Gastrocnemius medialis (tissue), 4 donors: Measurements from ENCODE around the gene ITIH2. TPM values are rescaled to one million over a fixed set of nuclear protein-coding genes. Genes with fewer than 3 reads are reported as not detected.
"Not testable (repeated sequence)": the region's sequence is repeated elsewhere in the genome, so short reads cannot be mapped to it uniquely, and the experiment has no call there.

Source experiments
- ATAC-seq, 2 donors: fragments of 150-250 bp; one replicate each; pipeline ENCODE4 v1.9.1; 2016
- DNase-seq, 2 donors: peaks; one replicate each; pipeline ENCODE4 v3.0.0-alpha.2; 2019
- H3K27ac ChIP-seq, 4 donors: fragments of 200-600 bp; sonication (generic); 1 replicate in 1 of 4; 2 replicates in 3 of 4; pipeline ENCODE4 v1.5.1; 2016 to 2018; ENCODE audit warnings: mild to moderate bottlenecking in 2 of 4, moderate library complexity in 1 of 4
- H3K27me3 ChIP-seq, 3 donors: fragments of 200-600 bp; sonication (generic) in 2 of 3; 1 replicate in 1 of 3; 2 replicates in 2 of 3; pipeline versions ENCODE4 v1.5.1 to v1.6.0; 2016 to 2019; ENCODE audit warnings: mild to moderate bottlenecking in 1 of 3, moderate library complexity in 1 of 3
- H3K36me3 ChIP-seq, 2 donors: fragments of 200-600 bp; sonication (generic) in 1 of 2; one replicate each; pipeline ENCODE4 v1.5.1; 2017 to 2018
- H3K4me1 ChIP-seq, 2 donors: fragments of 200-600 bp; sonication (generic) in 1 of 2; one replicate each; pipeline ENCODE4 v1.5.1; 2016 to 2017; ENCODE audit warnings: mild to moderate bottlenecking in 2 of 2
- H3K4me3 ChIP-seq, 4 donors: fragments of 200-600 bp; sonication (generic) in 3 of 4; 1 replicate in 1 of 4; 2 replicates in 3 of 4; pipeline ENCODE4 v1.5.1; 2016 to 2019; ENCODE audit warnings: mild to moderate bottlenecking in 2 of 4
- H3K9me3 ChIP-seq, 3 donors: fragments of 200-600 bp; sonication (generic) in 2 of 3; 1 replicate in 1 of 3; 2 replicates in 2 of 3; pipeline ENCODE4 v1.5.1; 2016 to 2019
- CTCF ChIP-seq, 5 experiments: fragments of 450-650 bp in 3 of 5; fragments of 200-600 bp in 2 of 5; sonication (generic) in 2 of 5; IDR thresholded peaks in 4 of 5; conservative IDR thresholded peaks in 1 of 5; 1 replicate in 4 of 5; 2 replicates in 1 of 5; pipeline ENCODE4 v1.5.1; 2016 to 2019; ENCODE audit warnings: antibody characterized with exemption in 5 of 5, mild to moderate bottlenecking in 3 of 5, moderate library complexity in 3 of 5
- POLR2A ChIP-seq, 2 donors: fragments of 450-650 bp; IDR thresholded peaks; one replicate each; pipeline ENCODE4 v1.6.1; 2017; ENCODE audit warnings: antibody characterized with exemption in 2 of 2, mild to moderate bottlenecking in 2 of 2, moderate library complexity in 2 of 2
- in situ Hi-C, 4 donors: fragments of 200-750 bp; cut with MboI; loops; one replicate each; pipeline versions ENCODE4 v1.15.0 to v1.8.0; 2017; ENCODE audit warnings: low sequenced_read_pairs in 4 of 4
- intact Hi-C: fragments of 100-400 bp; cut with DNase I; formaldehyde crosslinking; loops from one replicate; pipeline ENCODE4 v1.15.1; 2023; ENCODE audit warnings: low total_unique reads
- total RNA-seq, 4 donors: library from RNA; depleted of rRNA; stranded (reverse); fragments of >200 nt; gene quantifications; one replicate each; pipeline versions ENCODE4 v1.1.0 to v1.2.3, GENCODE V29; 2016

Gene ITIH2
- total RNA-seq, 4 donors from 2014 or later = 0.55 to 1.4 TPM; not detected in 2

DNA sequence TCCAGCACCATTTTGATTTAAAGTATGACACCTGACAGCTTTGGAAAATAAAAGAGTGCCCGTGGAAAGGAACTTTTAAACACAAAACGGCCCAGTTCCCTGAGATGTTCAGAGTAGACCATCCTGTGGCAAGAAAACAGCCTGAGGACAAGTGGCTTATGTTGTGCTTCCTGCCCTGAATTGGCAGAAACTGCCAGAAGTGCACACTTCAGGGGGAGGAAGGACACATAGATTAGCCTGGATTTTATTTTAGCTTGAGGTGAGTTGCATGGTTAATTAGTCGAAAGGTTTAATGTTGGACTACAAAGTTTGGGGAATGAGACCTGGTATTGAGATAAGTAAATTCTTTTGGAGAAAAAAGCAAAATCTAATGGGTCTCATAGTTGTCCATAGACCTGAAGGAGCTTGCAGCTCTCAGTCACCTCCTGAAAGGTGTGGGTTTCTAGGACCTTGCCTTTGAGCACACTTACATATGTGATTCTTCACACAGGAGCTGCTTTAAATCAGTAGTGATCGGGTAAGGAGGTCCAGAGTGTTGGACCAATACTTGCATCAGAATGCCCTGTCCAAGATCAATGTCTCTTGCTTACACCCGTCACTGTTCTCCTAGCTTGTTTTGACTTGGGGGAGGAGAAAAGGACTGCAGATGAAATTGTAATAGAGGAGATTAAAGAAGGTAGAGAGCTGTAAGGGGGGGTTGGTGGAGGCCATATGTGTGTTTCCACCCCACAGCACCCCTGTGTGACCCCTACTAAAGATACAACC, 4.9 kb downstream of the ITIH2 start:
- no peak overlapping the region for H3K4me3 ChIP-seq
- intact Hi-C loops = no loop called here
- no peaks in the 10 kb centered on the region for H3K36me3 ChIP-seq
- peaks cover 0 to 3% (median 2%) of the 10 kb centered on the region in 3 donors for H3K27me3 ChIP-seq
- DNase-seq = no peak
- in situ Hi-C loops = no loop called here
- H3K9me3 ChIP-seq = no peaks in the 10 kb centered on the region
- H3K27ac ChIP-seq = no peak overlapping the region
- TF ChIP-seq POLR2A (IDR thresholded peaks at IDR 0.05) (no peak), CTCF (IDR thresholded peaks at IDR 0.05 in 4 of 5, conservative IDR thresholded peaks at IDR 0.05 in 1 of 5) (no peak)
- no peak for ATAC-seq
- no peaks in the 10 kb centered on the region for H3K4me1 ChIP-seq

DNA sequence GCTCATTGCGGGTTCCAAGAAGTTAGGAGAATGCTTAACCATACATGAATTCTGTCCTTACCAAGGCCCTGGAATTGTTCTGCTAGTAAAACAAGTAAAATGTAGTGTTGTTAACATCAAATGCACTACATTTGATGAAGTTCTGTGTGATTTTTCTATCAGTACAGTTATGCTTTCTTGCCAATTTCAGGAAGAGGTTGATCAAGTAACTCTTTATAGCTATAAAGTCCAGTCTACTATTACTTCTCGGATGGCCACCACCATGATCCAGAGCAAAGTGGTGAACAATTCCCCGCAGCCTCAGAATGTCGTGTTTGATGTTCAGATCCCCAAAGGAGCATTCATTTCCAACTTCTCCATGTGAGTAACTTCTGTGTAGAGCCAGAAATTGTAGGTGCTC, 5.7 kb downstream of the ITIH2 start:
- H3K4me3 ChIP-seq = no peak overlapping the region
- in situ Hi-C loops = no loop called here
- intact Hi-C loops = no loop called here
- peaks cover 0 to 3% (median 2%) of the 10 kb centered on the region in 3 donors for H3K27me3 ChIP-seq
- TF ChIP-seq POLR2A (IDR thresholded peaks at IDR 0.05) (no peak), CTCF (IDR thresholded peaks at IDR 0.05 in 4 of 5, conservative IDR thresholded peaks at IDR 0.05 in 1 of 5) (no peak)
- ATAC-seq = no peak
- H3K36me3 ChIP-seq = no peaks in the 10 kb centered on the region
- DNase-seq = no peak
- H3K27ac ChIP-seq = no peak overlapping the region
- no peaks in the 10 kb centered on the region for H3K4me1 ChIP-seq
- no peaks in the 10 kb centered on the region for H3K9me3 ChIP-seq

DNA sequence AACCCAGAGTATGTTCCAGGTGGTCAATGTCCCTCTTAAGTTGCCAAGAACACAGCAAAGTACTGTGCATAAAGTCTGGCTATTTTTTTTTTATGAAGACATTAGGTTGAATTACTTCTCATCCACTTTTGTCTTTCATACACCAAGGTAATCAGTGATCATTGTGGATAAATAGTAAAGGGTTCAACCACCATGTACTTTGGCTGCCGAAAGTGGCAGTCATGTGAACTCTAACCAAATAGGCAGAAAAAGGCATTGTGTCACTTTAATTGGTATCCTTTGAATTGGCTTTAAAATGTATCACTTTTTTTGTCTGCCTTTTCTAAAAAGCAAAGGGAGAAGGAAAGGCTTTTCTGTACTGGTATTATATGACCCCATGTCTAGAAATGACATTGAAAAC, 7.3 kb downstream of the ITIH2 start:
- intact Hi-C loops = no loop called here
- H3K27ac ChIP-seq = no peak overlapping the region
- H3K27me3 ChIP-seq = peaks cover 0 to 2% (median 0%) of the 10 kb centered on the region in 3 donors
- no peak for DNase-seq
- no peak for ATAC-seq
- no peak overlapping the region for H3K4me3 ChIP-seq
- H3K9me3 ChIP-seq = no peaks in the 10 kb centered on the region
- H3K4me1 ChIP-seq = no peaks in the 10 kb centered on the region
- no peaks in the 10 kb centered on the region for H3K36me3 ChIP-seq
- in situ Hi-C loops = no loop called here
- TF ChIP-seq CTCF (IDR thresholded peaks at IDR 0.05 in 4 of 5, conservative IDR thresholded peaks at IDR 0.05 in 1 of 5) = no peak

DNA sequence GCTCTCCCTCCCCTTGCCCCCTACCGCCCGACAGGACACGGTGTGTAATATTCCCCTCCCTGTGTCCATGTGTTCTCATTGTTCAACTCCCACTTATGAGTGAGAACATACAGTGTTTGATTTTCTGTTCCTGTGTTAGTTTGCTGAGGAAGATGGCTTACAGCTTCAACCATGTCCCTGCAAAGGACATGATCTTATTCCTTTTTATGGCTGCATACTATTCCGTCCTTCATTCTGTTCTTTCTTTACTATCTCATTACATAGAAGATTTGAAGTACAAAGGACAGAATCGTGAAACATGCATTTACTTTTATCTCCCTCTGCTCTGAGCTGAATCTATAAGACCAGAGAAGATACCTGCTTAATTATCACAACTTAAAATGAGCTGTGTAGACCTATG, 8.0 kb downstream of the ITIH2 start:
- DNase-seq, H3K4me3 ChIP-seq, H3K9me3 ChIP-seq, H3K4me1 ChIP-seq, H3K36me3 ChIP-seq, H3K27me3 ChIP-seq, ATAC-seq, H3K27ac ChIP-seq, in situ Hi-C loops, intact Hi-C loops: not testable (repeated sequence)

DNA sequence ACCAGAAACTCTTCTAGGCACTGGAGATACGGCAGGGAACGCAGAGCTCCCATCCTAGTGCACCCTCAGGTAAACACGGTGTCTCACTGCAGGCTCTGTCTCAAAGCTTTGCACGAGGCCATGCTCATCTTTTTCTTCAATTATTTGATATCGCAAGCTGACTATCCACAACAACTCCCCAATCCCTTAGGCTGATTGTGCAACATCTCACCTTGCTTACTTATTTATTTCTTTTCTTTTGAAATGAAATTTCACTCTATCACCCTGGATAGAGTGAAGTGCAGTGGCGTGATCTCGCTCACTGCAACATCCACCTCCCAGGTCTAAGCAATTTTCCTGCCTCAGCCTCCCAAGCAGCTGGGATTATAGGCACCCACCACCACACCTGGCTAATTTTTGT, 12.4 kb downstream of the ITIH2 start:
- no peaks in the 10 kb centered on the region for H3K36me3 ChIP-seq
- no peaks in the 10 kb centered on the region for H3K9me3 ChIP-seq
- H3K4me1 ChIP-seq = no peaks in the 10 kb centered on the region
- H3K27ac ChIP-seq = no peak overlapping the region
- in situ Hi-C loops (no loop called here), intact Hi-C loops (no loop called here)
- TF ChIP-seq POLR2A (IDR thresholded peaks at IDR 0.05) (no peak), CTCF (IDR thresholded peaks at IDR 0.05 in 4 of 5, conservative IDR thresholded peaks at IDR 0.05 in 1 of 5) (no peak)
- ATAC-seq (no peak), DNase-seq (no peak)
- no peaks in the 10 kb centered on the region for H3K27me3 ChIP-seq
- H3K4me3 ChIP-seq = no peak overlapping the region
